ENCODE measurements around the gene GRIA4.

- TF ChIP-seq CTCF (tag by site-specific recombination; IDR thresholded peaks at IDR 0.05) = no peak
- TF ChIP-seq ZNF626 (tag by site-specific recombination; IDR thresholded peaks at IDR 0.05) = no peak
- TF ChIP-seq, protein P1, sequence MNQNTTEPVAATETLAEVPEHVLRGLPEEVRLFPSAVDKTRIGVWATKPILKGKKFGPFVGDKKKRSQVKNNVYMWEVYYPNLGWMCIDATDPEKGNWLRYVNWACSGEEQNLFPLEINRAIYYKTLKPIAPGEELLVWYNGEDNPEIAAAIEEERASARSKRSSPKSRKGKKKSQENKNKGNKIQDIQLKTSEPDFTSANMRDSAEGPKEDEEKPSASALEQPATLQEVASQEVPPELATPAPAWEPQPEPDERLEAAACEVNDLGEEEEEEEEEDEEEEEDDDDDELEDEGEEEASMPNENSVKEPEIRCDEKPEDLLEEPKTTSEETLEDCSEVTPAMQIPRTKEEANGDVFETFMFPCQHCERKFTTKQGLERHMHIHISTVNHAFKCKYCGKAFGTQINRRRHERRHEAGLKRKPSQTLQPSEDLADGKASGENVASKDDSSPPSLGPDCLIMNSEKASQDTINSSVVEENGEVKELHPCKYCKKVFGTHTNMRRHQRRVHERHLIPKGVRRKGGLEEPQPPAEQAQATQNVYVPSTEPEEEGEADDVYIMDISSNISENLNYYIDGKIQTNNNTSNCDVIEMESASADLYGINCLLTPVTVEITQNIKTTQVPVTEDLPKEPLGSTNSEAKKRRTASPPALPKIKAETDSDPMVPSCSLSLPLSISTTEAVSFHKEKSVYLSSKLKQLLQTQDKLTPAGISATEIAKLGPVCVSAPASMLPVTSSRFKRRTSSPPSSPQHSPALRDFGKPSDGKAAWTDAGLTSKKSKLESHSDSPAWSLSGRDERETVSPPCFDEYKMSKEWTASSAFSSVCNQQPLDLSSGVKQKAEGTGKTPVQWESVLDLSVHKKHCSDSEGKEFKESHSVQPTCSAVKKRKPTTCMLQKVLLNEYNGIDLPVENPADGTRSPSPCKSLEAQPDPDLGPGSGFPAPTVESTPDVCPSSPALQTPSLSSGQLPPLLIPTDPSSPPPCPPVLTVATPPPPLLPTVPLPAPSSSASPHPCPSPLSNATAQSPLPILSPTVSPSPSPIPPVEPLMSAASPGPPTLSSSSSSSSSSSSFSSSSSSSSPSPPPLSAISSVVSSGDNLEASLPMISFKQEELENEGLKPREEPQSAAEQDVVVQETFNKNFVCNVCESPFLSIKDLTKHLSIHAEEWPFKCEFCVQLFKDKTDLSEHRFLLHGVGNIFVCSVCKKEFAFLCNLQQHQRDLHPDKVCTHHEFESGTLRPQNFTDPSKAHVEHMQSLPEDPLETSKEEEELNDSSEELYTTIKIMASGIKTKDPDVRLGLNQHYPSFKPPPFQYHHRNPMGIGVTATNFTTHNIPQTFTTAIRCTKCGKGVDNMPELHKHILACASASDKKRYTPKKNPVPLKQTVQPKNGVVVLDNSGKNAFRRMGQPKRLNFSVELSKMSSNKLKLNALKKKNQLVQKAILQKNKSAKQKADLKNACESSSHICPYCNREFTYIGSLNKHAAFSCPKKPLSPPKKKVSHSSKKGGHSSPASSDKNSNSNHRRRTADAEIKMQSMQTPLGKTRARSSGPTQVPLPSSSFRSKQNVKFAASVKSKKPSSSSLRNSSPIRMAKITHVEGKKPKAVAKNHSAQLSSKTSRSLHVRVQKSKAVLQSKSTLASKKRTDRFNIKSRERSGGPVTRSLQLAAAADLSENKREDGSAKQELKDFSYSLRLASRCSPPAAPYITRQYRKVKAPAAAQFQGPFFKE (tag by site-specific recombination; IDR thresholded peaks at IDR 0.05; ENCODE audit: borderline replicate concordance) = no peak
- TF ChIP-seq, protein P2, sequence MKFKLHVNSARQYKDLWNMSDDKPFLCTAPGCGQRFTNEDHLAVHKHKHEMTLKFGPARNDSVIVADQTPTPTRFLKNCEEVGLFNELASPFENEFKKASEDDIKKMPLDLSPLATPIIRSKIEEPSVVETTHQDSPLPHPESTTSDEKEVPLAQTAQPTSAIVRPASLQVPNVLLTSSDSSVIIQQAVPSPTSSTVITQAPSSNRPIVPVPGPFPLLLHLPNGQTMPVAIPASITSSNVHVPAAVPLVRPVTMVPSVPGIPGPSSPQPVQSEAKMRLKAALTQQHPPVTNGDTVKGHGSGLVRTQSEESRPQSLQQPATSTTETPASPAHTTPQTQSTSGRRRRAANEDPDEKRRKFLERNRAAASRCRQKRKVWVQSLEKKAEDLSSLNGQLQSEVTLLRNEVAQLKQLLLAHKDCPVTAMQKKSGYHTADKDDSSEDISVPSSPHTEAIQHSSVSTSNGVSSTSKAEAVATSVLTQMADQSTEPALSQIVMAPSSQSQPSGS (tag by site-specific recombination; IDR thresholded peaks at IDR 0.05; ENCODE audit: low read depth) = no peak
- TF ChIP-seq ZNF394 (tag by site-specific recombination; IDR thresholded peaks at IDR 0.05; ENCODE audit: borderline replicate concordance) = no peak
- no peak for TF ChIP-seq ZNF624 (tag by site-specific recombination; IDR thresholded peaks at IDR 0.05)
- no peak for TF ChIP-seq ZNF571 (tag by site-specific recombination; IDR thresholded peaks at IDR 0.05)
- TF ChIP-seq ZNF121 (tag by site-specific recombination; IDR thresholded peaks at IDR 0.05) = no peak
Measured at GRCh38 chr11:105823495-105824033, 213.7 kb downstream of the GRIA4 start.

Measured in HEK293 (cell line).